Keratinocyte (primary cell): ENCODE measurements around the gene ARFRP1.

Experiments
- CTCF ChIP-seq, 3 experiments: IDR thresholded peaks in 1 of 3; conservative IDR thresholded peaks in 1 of 3; optimal IDR thresholded peaks in 1 of 3; 2 replicates in 2 of 3; 3 replicates in 1 of 3; pipeline versions ENCODE3 to v1.5.1; 2011; ENCODE audit warnings: low read length in 3 of 3, mild to moderate bottlenecking in 3 of 3, moderate library complexity in 2 of 3, control low read depth in 1 of 3, inconsistent platforms in 1 of 3; ENCODE audit not compliant: insufficient read depth in 2 of 3; ENCODE audit errors: extremely low read depth in 1 of 3
- EZH2 ChIP-seq: IDR thresholded peaks from one replicate; pipeline ENCODE4 v1.6.1; 2012; ENCODE audit warnings: inconsistent platforms, mild to moderate bottlenecking, low read length, moderate library complexity

GRCh38 chr20:63695424-63696305 is 12.1 kb downstream of the ARFRP1 start:
- no peak for TF ChIP-seq CTCF (optimal IDR thresholded peaks at IDR 0.05 in 1 of 3, IDR thresholded peaks at IDR 0.05 in 1 of 3, conservative IDR thresholded peaks at IDR 0.05 in 1 of 3; ENCODE audit: extremely low read depth in 1 of 3, insufficient read depth in 2 of 3, low read length in 3 of 3)
- TF ChIP-seq EZH2 = no peak
